Activated naive CD8-positive, alpha-beta T cell treated with anti-CD3 and anti-CD28 coated beads, Interleukin-2, amount 10 ng/mL, durations not matched to agents 7 days and 5 days (primary cell): ENCODE results near the gene TRIM16. TPM values are rescaled to one million over a fixed set of nuclear protein-coding genes. Genes with fewer than 3 reads are reported as not detected.
"Not testable (repeated sequence)": the region's sequence is repeated elsewhere in the genome, so short reads cannot be mapped to it uniquely, and the experiment has no call there.

Experiments used
- ATAC-seq: fragments of 150-1000 bp; cut with Tn5 transposase; one replicate; pipeline ENCODE4 v1.10.0; 2021; ENCODE audit warnings: low read depth, moderate library complexity
- POLR2A ChIA-PET: fragments of 350-600 bp; sonication (Branson Sonifier 250); formaldehyde crosslinking; loops from one replicate; lab custom pipeline; 2021; ENCODE audit warnings: antibody characterized with exemption; lab: Charles Lee
- DNase-seq: peaks from one replicate; pipeline ENCODE4 v3.0.0; 2021
- H3K27ac Mint-ChIP-seq: one replicate; pipeline ENCODE4 v1.8.0; 2022; ENCODE audit warnings: mild to moderate bottlenecking, mixed read lengths
- H3K27me3 Mint-ChIP-seq: one replicate; pipeline ENCODE4 v1.8.0; 2022; ENCODE audit warnings: mild to moderate bottlenecking, moderate library complexity, mixed read lengths
- H3K36me3 Mint-ChIP-seq: one replicate; pipeline ENCODE4 v1.8.0; 2021; ENCODE audit warnings: mild to moderate bottlenecking, mixed read lengths
- H3K4me1 Mint-ChIP-seq: one replicate; pipeline ENCODE4 v1.8.0; 2021; ENCODE audit warnings: mixed read lengths
- H3K4me3 Mint-ChIP-seq: one replicate; pipeline ENCODE4 v1.8.0; 2022; ENCODE audit warnings: mild to moderate bottlenecking, moderate library complexity, mixed read lengths
- H3K9me3 Mint-ChIP-seq: one replicate; pipeline ENCODE4 v1.8.0; 2021; ENCODE audit warnings: mixed read lengths
- total RNA-seq, 2 experiments: library from RNA; stranded (reverse); gene quantifications; one replicate each; pipeline ENCODE4 v1.2.3, GENCODE V29; 2021

Gene TRIM16
- 1 to 10 TPM; 7.8 to 9.0 TPM for total RNA-seq

- POLR2A ChIA-PET, H3K9me3 Mint-ChIP-seq, H3K27me3 Mint-ChIP-seq, H3K36me3 Mint-ChIP-seq: not testable (repeated sequence)
- Mint-ChIP-seq H3K4me1 (peaks cover 24% of the 10 kb centered on the region), H3K4me3 (peak within 1 kb of the TSS; percentile 90), H3K27ac (peak within 1 kb of the TSS; percentile 71)
- ATAC-seq, result peak; percentile 94
- DNase-seq, result peak; percentile 81
Observed at GRCh38 chr17:15683824-15684478, at the start of gene TRIM16. TRIM16 (minus strand) TSS chr17:15684311; CDS start chr17:15651609, 32,702 bp downstream.

- DNase-seq, ATAC-seq, H3K27me3 Mint-ChIP-seq, H3K9me3 Mint-ChIP-seq, POLR2A ChIA-PET, H3K4me3 Mint-ChIP-seq, H3K27ac Mint-ChIP-seq, H3K36me3 Mint-ChIP-seq, H3K4me1 Mint-ChIP-seq: not testable (repeated sequence)
Observed at GRCh38 chr17:15733174-15733789, 49.2 kb upstream of the TRIM16 start.

- DNase-seq, ATAC-seq, H3K4me3 Mint-ChIP-seq, H3K27ac Mint-ChIP-seq, H3K27me3 Mint-ChIP-seq, H3K9me3 Mint-ChIP-seq, H3K36me3 Mint-ChIP-seq, H3K4me1 Mint-ChIP-seq, POLR2A ChIA-PET: not testable (repeated sequence)
Observed at GRCh38 chr17:15731900-15732299, 47.8 kb upstream of the TRIM16 start, which contains the start of gene TBC1D26. TBC1D26 (plus strand) TSS chr17:15732283; CDS start chr17:15735349, 3,066 bp downstream.

- H3K4me3 Mint-ChIP-seq, H3K9me3 Mint-ChIP-seq, DNase-seq, POLR2A ChIA-PET, H3K27me3 Mint-ChIP-seq, H3K27ac Mint-ChIP-seq, H3K4me1 Mint-ChIP-seq, ATAC-seq, H3K36me3 Mint-ChIP-seq: not testable (repeated sequence)
Observed at GRCh38 chr17:15730535-15730934, 46.4 kb upstream of the TRIM16 start.

- H3K4me1 Mint-ChIP-seq, DNase-seq, POLR2A ChIA-PET, H3K27ac Mint-ChIP-seq, ATAC-seq, H3K27me3 Mint-ChIP-seq, H3K4me3 Mint-ChIP-seq: not testable (repeated sequence)
- peaks cover 13% of the 10 kb centered on the region for H3K9me3 Mint-ChIP-seq
- H3K36me3 Mint-ChIP-seq, result peaks cover 33% of the 10 kb centered on the region
Observed at GRCh38 chr17:15716601-15717563, 32.8 kb upstream of the TRIM16 start.

GRCh38 chr17:15708879-15709278 is 24.8 kb upstream of the TRIM16 start:
- H3K4me3 Mint-ChIP-seq, DNase-seq, ATAC-seq, H3K4me1 Mint-ChIP-seq, H3K27ac Mint-ChIP-seq, POLR2A ChIA-PET, H3K27me3 Mint-ChIP-seq: not testable (repeated sequence)
- peaks cover 62% of the 10 kb centered on the region for H3K36me3 Mint-ChIP-seq
- H3K9me3 Mint-ChIP-seq, result peaks cover 11% of the 10 kb centered on the region

GRCh38 chr17:15704813-15705212 is 20.7 kb upstream of the TRIM16 start:
- peaks cover 13% of the 10 kb centered on the region for H3K9me3 Mint-ChIP-seq
- POLR2A ChIA-PET, result not testable (repeated sequence)
- peaks cover 62% of the 10 kb centered on the region for H3K36me3 Mint-ChIP-seq

GRCh38 chr17:15704239-15704638 is 20.1 kb upstream of the TRIM16 start:
- ATAC-seq, H3K27me3 Mint-ChIP-seq, H3K4me1 Mint-ChIP-seq, DNase-seq, H3K4me3 Mint-ChIP-seq, H3K27ac Mint-ChIP-seq, POLR2A ChIA-PET: not testable (repeated sequence)
- H3K36me3 Mint-ChIP-seq, result peaks cover 59% of the 10 kb centered on the region
- H3K9me3 Mint-ChIP-seq, result peaks cover 13% of the 10 kb centered on the region

More at GRCh38 chr17:15704813-15705212, 20.7 kb upstream of the TRIM16 start:
- H3K4me1 Mint-ChIP-seq, H3K27ac Mint-ChIP-seq, ATAC-seq, H3K4me3 Mint-ChIP-seq, H3K27me3 Mint-ChIP-seq, DNase-seq: not testable (repeated sequence)

GRCh38 chr17:15699937-15700336 is 15.8 kb upstream of the TRIM16 start:
- DNase-seq, POLR2A ChIA-PET, H3K4me1 Mint-ChIP-seq, H3K27me3 Mint-ChIP-seq, H3K9me3 Mint-ChIP-seq: not testable (repeated sequence)
- peak; percentile 4 for ATAC-seq
- peaks cover 24% of the 10 kb centered on the region for H3K36me3 Mint-ChIP-seq
- peak overlapping the region; percentile 80 for H3K4me3 Mint-ChIP-seq
- peak overlapping the region; percentile 80 for H3K27ac Mint-ChIP-seq

- ATAC-seq (peak; percentile 98), DNase-seq (peak; percentile 89)
- H3K9me3 Mint-ChIP-seq, POLR2A ChIA-PET, H3K4me1 Mint-ChIP-seq, H3K27me3 Mint-ChIP-seq: not testable (repeated sequence)
- H3K4me3 Mint-ChIP-seq, result peak within 1 kb of the TSS; percentile 80
- H3K27ac Mint-ChIP-seq, result peak within 1 kb of the TSS; percentile 80
- H3K36me3 Mint-ChIP-seq, result peaks cover 22% of the 10 kb centered on the region
Observed at GRCh38 chr17:15699413-15699924, 15.4 kb upstream of the TRIM16 start, which contains the start of gene ZNF286A. ZNF286A (plus strand) TSS chr17:15699752; CDS start chr17:15700330, 578 bp downstream.

- H3K4me1 Mint-ChIP-seq, DNase-seq, H3K27me3 Mint-ChIP-seq, H3K9me3 Mint-ChIP-seq, ATAC-seq, POLR2A ChIA-PET: not testable (repeated sequence)
- Mint-ChIP-seq H3K4me3 (peak overlapping the region; percentile 80), H3K36me3 (peaks cover 20% of the 10 kb centered on the region), H3K27ac (peak overlapping the region; percentile 80)
Observed at GRCh38 chr17:15698967-15699366, 14.9 kb upstream of the TRIM16 start.

GRCh38 chr17:15687494-15687893 is 3.4 kb upstream of the TRIM16 start:
- H3K27me3 Mint-ChIP-seq, DNase-seq, H3K27ac Mint-ChIP-seq, H3K36me3 Mint-ChIP-seq, POLR2A ChIA-PET, H3K4me3 Mint-ChIP-seq, H3K9me3 Mint-ChIP-seq, ATAC-seq: not testable (repeated sequence)
- peaks cover 20% of the 10 kb centered on the region for H3K4me1 Mint-ChIP-seq

- H3K36me3 Mint-ChIP-seq, H3K27ac Mint-ChIP-seq, DNase-seq, H3K27me3 Mint-ChIP-seq, ATAC-seq, H3K9me3 Mint-ChIP-seq, POLR2A ChIA-PET: not testable (repeated sequence)
- Mint-ChIP-seq H3K4me3 (peak overlapping the region; percentile 90), H3K4me1 (peaks cover 24% of the 10 kb centered on the region)
Observed at GRCh38 chr17:15683135-15683534, 976 bp downstream of the TRIM16 start.
